CD4-positive, alpha-beta memory T cell (primary cell): ENCODE data around the gene DNAJC5. TPM values are rescaled to one million over a fixed set of nuclear protein-coding genes. Genes with fewer than 3 reads are reported as not detected.

Source experiments
- CTCF ChIA-PET: fragments of 350-600 bp; sonication (Branson Sonifier 250); formaldehyde crosslinking; loops from one replicate; lab custom pipeline; 2021; ENCODE audit warnings: inconsistent platforms; ENCODE audit not compliant: partially characterized antibody; lab: Charles Lee
- POLR2A ChIA-PET: fragments of 350-600 bp; sonication (Branson Sonifier 250); formaldehyde crosslinking; loops from one replicate; lab custom pipeline; 2021; ENCODE audit not compliant: partially characterized antibody; lab: Charles Lee
- DNase-seq, 5 donors: peaks; one replicate each; pipeline versions ENCODE4 v3.0.0 to v3.0.0-alpha.2; 2020 to 2022; ENCODE audit warnings: mixed read lengths in 1 of 5
- H3K27ac ChIP-seq: one replicate; pipeline ENCODE4 v1.7.0; 2013; ENCODE audit warnings: low read depth, low read length
- H3K27me3 ChIP-seq: 2 replicates; pipeline ENCODE4 v1.7.0; 2013; ENCODE audit warnings: mild to moderate bottlenecking, low read length, moderate library complexity; ENCODE audit not compliant: insufficient read depth
- H3K36me3 ChIP-seq: 2 replicates; pipeline ENCODE4 v1.7.0; 2013; ENCODE audit warnings: mild to moderate bottlenecking, low read length, moderate library complexity; ENCODE audit not compliant: insufficient read depth
- H3K4me1 ChIP-seq: 2 replicates; pipeline ENCODE4 v1.7.0; 2013; ENCODE audit warnings: mild to moderate bottlenecking, low read length, moderate library complexity; ENCODE audit not compliant: insufficient read depth
- H3K4me3 ChIP-seq, 2 donors: one replicate each; pipeline ENCODE4 v1.7.0; 2013; ENCODE audit warnings: low read length in 2 of 2, mild to moderate bottlenecking in 1 of 2
- H3K9me3 ChIP-seq, 2 donors: one replicate each; pipeline ENCODE4 v1.7.0; 2013; ENCODE audit warnings: low read length in 2 of 2, control low read depth in 1 of 2; ENCODE audit not compliant: control insufficient read depth in 1 of 2
- H3K27ac Mint-ChIP-seq, 7 donors: one replicate each; pipeline ENCODE4 v1.8.0; 2020 to 2021; ENCODE audit warnings: mixed read lengths in 7 of 7, mild to moderate bottlenecking in 6 of 7, inconsistent platforms in 3 of 7, moderate library complexity in 3 of 7
- H3K27me3 Mint-ChIP-seq, 2 donors: one replicate each; pipeline ENCODE4 v1.8.0; 2020 to 2021; ENCODE audit warnings: mixed read lengths in 2 of 2
- H3K36me3 Mint-ChIP-seq, 2 donors: one replicate each; pipeline ENCODE4 v1.8.0; 2020 to 2021; ENCODE audit warnings: mixed read lengths in 2 of 2, inconsistent platforms in 1 of 2, mild to moderate bottlenecking in 1 of 2
- H3K4me1 Mint-ChIP-seq, 4 donors: one replicate each; pipeline ENCODE4 v1.8.0; 2020 to 2021; ENCODE audit warnings: mixed read lengths in 4 of 4, mild to moderate bottlenecking in 1 of 4
- H3K4me3 Mint-ChIP-seq, 8 donors: one replicate each; pipeline ENCODE4 v1.8.0; 2020 to 2021; ENCODE audit warnings: mixed read lengths in 8 of 8, mild to moderate bottlenecking in 7 of 8, moderate library complexity in 6 of 8, inconsistent platforms in 3 of 8
- H3K9me3 Mint-ChIP-seq, 8 donors: one replicate each; pipeline ENCODE4 v1.8.0; 2020 to 2021; ENCODE audit warnings: mixed read lengths in 8 of 8, mild to moderate bottlenecking in 5 of 8, inconsistent platforms in 3 of 8, moderate library complexity in 1 of 8
- intact Hi-C: fragments of 100-400 bp; cut with micrococcal nuclease; formaldehyde crosslinking; loops from one replicate; pipeline ENCODE4 v1.15.1; 2023
- microRNA-seq: library from miRNA; unstranded; fragments of <30 nt; microRNA quantifications from one replicate; pipeline ENCODE4 v1.2.0, GENCODE V29; 2021; ENCODE audit warnings: borderline replicate concordance, borderline number of aligned reads, borderline microRNAs expressed, mixed read lengths
- polyA plus RNA-seq, 2 donors: library from polyadenylated mRNA; unstranded; fragments of 300-500 nt; fragmentation: Illumina TruSeq; gene quantifications; one replicate each; pipeline ENCODE4 v1.2.3, GENCODE V29; 2021
- total RNA-seq, 2 experiments: library from RNA; stranded (reverse); gene quantifications; one replicate each; pipeline ENCODE4 v1.2.3, GENCODE V29; 2021

Gene DNAJC5
- total and polyA plus RNA-seq, 4 experiments from 2014 or later: 4.9 to 54.4 (median 31.3) TPM

DNA sequence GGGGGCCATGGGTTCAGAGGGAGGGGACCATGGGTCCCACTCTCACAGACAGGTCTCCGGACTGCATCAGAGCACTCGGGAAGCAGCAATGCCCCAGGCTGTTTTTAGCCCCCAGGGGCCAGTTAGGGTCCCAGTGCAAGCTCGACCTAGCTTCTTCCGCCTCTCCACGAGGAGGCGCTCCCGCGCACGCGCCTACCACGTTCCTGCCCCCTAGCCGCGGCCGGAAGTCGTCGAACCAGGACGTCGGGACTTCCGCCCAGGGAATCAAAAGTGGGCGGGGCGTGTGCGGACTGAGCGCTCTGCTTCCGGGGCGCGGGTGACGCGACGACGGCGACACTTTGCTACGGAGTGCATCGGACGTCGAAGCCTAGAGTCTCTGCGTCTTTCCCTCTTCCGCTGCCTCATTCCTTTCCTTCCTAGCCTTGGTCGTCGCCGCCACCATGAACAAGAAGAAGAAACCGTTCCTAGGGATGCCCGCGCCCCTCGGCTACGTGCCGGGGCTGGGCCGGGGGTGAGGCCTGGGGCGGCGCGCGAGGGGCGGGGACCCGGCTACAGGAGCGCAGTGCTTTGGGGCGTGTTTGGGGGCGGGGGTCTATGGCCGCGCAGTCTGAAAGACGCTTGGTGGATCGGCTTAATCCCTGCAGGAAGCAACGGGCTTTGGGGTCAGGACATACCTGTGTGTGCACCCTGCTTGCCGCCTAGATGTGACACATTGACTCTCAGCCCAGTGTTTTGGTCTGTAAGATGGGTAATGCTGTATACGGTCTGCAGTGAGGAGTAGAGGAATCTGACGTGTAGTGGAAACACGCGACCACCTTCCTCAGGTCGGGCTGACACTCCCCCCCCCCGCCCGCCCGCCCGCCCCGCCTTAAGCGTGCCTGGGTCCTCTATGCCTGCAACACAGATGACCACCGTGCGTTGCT lies 86.1 kb downstream of the DNAJC5 start, which contains the start of gene PRPF6:
Gene PRPF6, plus strand, starts transcription at position 327 of the 923 bp plus-strand sequence. Its CDS starts 114 bp downstream, at position 441.
- H3K36me3 ChIP-seq: peaks cover 32% of the 10 kb centered on the region
- Mint-ChIP-seq H3K27ac (peak within 1 kb of the TSS; percentile 95 to 99 (median 98)), H3K4me1 (peaks cover 48 to 72% (median 60%) of the 10 kb centered on the region in 4 donors), H3K27me3 (no peaks in the 10 kb centered on the region), H3K4me3 (peak within 1 kb of the TSS; percentile 90 to 99 (median 93)), H3K9me3 (no peaks in the 10 kb centered on the region), H3K36me3 (peaks cover 30 to 46% of the 10 kb centered on the region in 2 donors)
- peaks cover 54% of the 10 kb centered on the region for H3K4me1 ChIP-seq
- peak within 1 kb of the TSS; percentile 69 for H3K27ac ChIP-seq
- no peaks in the 10 kb centered on the region for H3K9me3 ChIP-seq
- no peaks in the 10 kb centered on the region for H3K27me3 ChIP-seq
- peak; percentile 91 to 94 (median 94) for DNase-seq
- ChIA-PET POLR2A (interaction anchor here (0.8 to 2.5 kb wide), 35 partner anchors 11 to 460 kb away, joined by 3 to 71 read pairs (median 5); partner anchors contain the start of genes ARFRP1, C20orf204, GMEB2 and LIME1), CTCF (interaction anchor here (0.6 to 4.2 kb wide), 24 partner anchors 9 to 273 kb away, joined by 3 to 84 read pairs (median 4); partner anchors contain the start of genes ARFRP1, C20orf204, LIME1 and LKAAEAR1)
- peak within 1 kb of the TSS; percentile 42 to 67 for H3K4me3 ChIP-seq
- intact Hi-C loops: loop anchor here (1.0 to 5.0 kb wide), 4 partner anchors 25 to 274 kb away; partner anchors contain the start of genes ARFRP1, TCEA2, UCKL1 and ZGPAT

DNA sequence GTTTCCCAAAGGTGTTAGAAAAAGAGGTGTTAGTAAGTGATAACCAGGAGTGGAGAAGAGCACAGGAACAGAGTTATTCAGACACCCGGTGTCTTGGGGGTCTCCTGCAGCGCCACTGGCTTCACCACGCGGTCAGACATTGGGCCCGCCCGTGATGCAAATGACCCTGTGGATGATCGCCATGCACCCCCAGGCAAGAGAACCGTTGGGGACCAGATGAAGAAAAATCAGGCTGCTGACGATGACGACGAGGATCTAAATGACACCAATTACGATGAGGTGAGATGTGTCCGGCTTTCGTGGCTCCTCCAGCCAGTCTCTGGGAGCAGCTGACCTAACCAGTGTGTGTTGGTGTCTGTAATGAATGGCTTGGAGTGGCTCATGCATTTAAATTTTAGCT lies 88.0 kb downstream of the DNAJC5 start:
- CTCF ChIA-PET: interaction anchor here (1.3 to 4.2 kb wide), 5 partner anchors 9 to 137 kb away, joined by 4 to 84 read pairs (median 21); partner anchors contain the start of genes C20orf204 and TCEA2
- POLR2A ChIA-PET: interaction anchor here (0.9 to 1.4 kb wide), 3 partner anchors 12 to 28 kb away, joined by 3 to 5 read pairs (median 3); no protein-coding TSS in a partner anchor
- Histone ChIP-seq H3K9me3 (no peaks in the 10 kb centered on the region), H3K27me3 (no peaks in the 10 kb centered on the region), H3K4me3 (no peak overlapping the region), H3K4me1 (peaks cover 42% of the 10 kb centered on the region), H3K27ac (no peak overlapping the region), H3K36me3 (peaks cover 44% of the 10 kb centered on the region)
- Mint-ChIP-seq H3K9me3 (no peaks in the 10 kb centered on the region), H3K4me1 (peaks cover 39 to 54% (median 47%) of the 10 kb centered on the region in 4 donors), H3K4me3 (peak overlapping the region; percentile 17 to 77 (median 62)), H3K36me3 (peaks cover 33 to 52% of the 10 kb centered on the region in 2 donors), H3K27ac (peak overlapping the region in 5 of 7 donors; percentile 24 to 98 (median 71)), H3K27me3 (no peaks in the 10 kb centered on the region)
- intact Hi-C loops: loop anchor here (5.0 kb wide), 1 partner anchor 276 kb away; the partner anchor contains the start of genes ARFRP1 and ZGPAT
- DNase-seq: no peak

Small RNA genes lying within 50 kb of the gene (microRNA-seq; reads per million reads assigned to microRNA genes)
- gene MIR1914 (not detected), gene MIR647 (not detected), gene MIR941-1 (not detected), gene MIR941-2 (not detected), gene MIR941-3 (not detected), gene MIR941-4 (not detected), gene MIR941-5 (not detected)

Other genes with a start within 250 kb of the DNAJC5 start
- 100 to 1,000 TPM; 110 to 120 TPM for gene STMN3, start 241.7 kb upstream of the DNAJC5 start, total RNA-seq
- 10 to 100 TPM; 18.9 to 30.5 TPM for gene STMN3, start 241.7 kb upstream of the DNAJC5 start, polyA plus RNA-seq
- 10 to 100 TPM; 30.9 to 36.0 TPM for gene RTEL1, start 236.8 kb upstream of the DNAJC5 start, total RNA-seq
- gene RTEL1, start 236.8 kb upstream of the DNAJC5 start, polyA plus RNA-seq: 1 to 10 TPM; 1.3 to 5.4 TPM
- gene TNFRSF6B, start 198.5 kb upstream of the DNAJC5 start, total RNA-seq: not detected
- not detected for gene TNFRSF6B, start 198.5 kb upstream of the DNAJC5 start, polyA plus RNA-seq
- 10 to 100 TPM; 85.6 to 92.0 TPM for gene ARFRP1, start 187.2 kb upstream of the DNAJC5 start, total RNA-seq
- 10 to 100 TPM; 65.5 to 66.3 TPM for gene ARFRP1, start 187.2 kb upstream of the DNAJC5 start, polyA plus RNA-seq
- 10 to 100 TPM; 51.8 to 55.3 TPM for gene ZGPAT, start 187.1 kb upstream of the DNAJC5 start, total RNA-seq
- gene ZGPAT, start 187.1 kb upstream of the DNAJC5 start, polyA plus RNA-seq: 10 to 100 TPM; 34.6 to 69.5 TPM
- 100 to 1,000 TPM; 162 to 169 TPM for gene LIME1, start 158.5 kb upstream of the DNAJC5 start, total RNA-seq
- gene LIME1, start 158.5 kb upstream of the DNAJC5 start, polyA plus RNA-seq: 100 to 1,000 TPM; 297 to 324 TPM
- 100 to 1,000 TPM; 121 to 124 TPM for gene SLC2A4RG, start 155.3 kb upstream of the DNAJC5 start, total RNA-seq
- 1 to 10 TPM; 2.2 to 7.6 TPM for gene SLC2A4RG, start 155.3 kb upstream of the DNAJC5 start, polyA plus RNA-seq
- gene ZBTB46, start 63.9 kb upstream of the DNAJC5 start, total RNA-seq: under 1 TPM; 0.28 to 0.87 TPM
- under 1 TPM in 1 of 2 donors, not detected in 1; 0.09 TPM for gene ZBTB46, start 63.9 kb upstream of the DNAJC5 start, polyA plus RNA-seq
- not detected for gene ABHD16B, start 33.6 kb upstream of the DNAJC5 start, total RNA-seq
- not detected for gene ABHD16B, start 33.6 kb upstream of the DNAJC5 start, polyA plus RNA-seq
- gene TPD52L2, start 29.9 kb upstream of the DNAJC5 start, total RNA-seq: 10 to 100 TPM; 44.4 to 44.9 TPM
- 10 to 100 TPM; 66.4 to 76.1 TPM for gene TPD52L2, start 29.9 kb upstream of the DNAJC5 start, polyA plus RNA-seq
- gene UCKL1, start 61.3 kb downstream of the DNAJC5 start, total RNA-seq: 10 to 100 TPM; 53.7 to 55.1 TPM
- gene UCKL1, start 61.3 kb downstream of the DNAJC5 start, polyA plus RNA-seq: 10 to 100 TPM; 26.2 to 31.8 TPM
- gene ZNF512B, start 74.8 kb downstream of the DNAJC5 start, total RNA-seq: 10 to 100 TPM; 20.7 to 22.0 TPM
- gene ZNF512B, start 74.8 kb downstream of the DNAJC5 start, polyA plus RNA-seq: 1 to 10 TPM in 1 of 2 donors, under 1 TPM in 1; 0.20 to 1.7 TPM
- gene SAMD10, start 84.5 kb downstream of the DNAJC5 start, total RNA-seq: 1 to 10 TPM; 7.4 to 7.5 TPM
- gene SAMD10, start 84.5 kb downstream of the DNAJC5 start, polyA plus RNA-seq: 10 to 100 TPM in 1 of 2 donors, 1 to 10 TPM in 1; 9.7 to 13.0 TPM
- gene PRPF6, start 86.0 kb downstream of the DNAJC5 start, total RNA-seq: 10 to 100 TPM; 86.4 to 88.7 TPM
- gene PRPF6, start 86.0 kb downstream of the DNAJC5 start, polyA plus RNA-seq: 100 to 1,000 TPM in 1 of 2 donors, 10 to 100 TPM in 1; 63.8 to 101 TPM
- gene C20orf204, start 141.1 kb downstream of the DNAJC5 start, total RNA-seq: 1 to 10 TPM; 3.7 to 4.1 TPM
- under 1 TPM in 1 of 2 donors, not detected in 1; 0.22 TPM for gene C20orf204, start 141.1 kb downstream of the DNAJC5 start, polyA plus RNA-seq
- not detected for gene SOX18, start 154.5 kb downstream of the DNAJC5 start, total RNA-seq
- gene SOX18, start 154.5 kb downstream of the DNAJC5 start, polyA plus RNA-seq: not detected
- 10 to 100 TPM; 43.3 to 45.9 TPM for gene TCEA2, start 168.1 kb downstream of the DNAJC5 start, total RNA-seq
- gene TCEA2, start 168.1 kb downstream of the DNAJC5 start, polyA plus RNA-seq: 10 to 100 TPM; 24.6 to 27.9 TPM
- 10 to 100 TPM; 35.0 to 35.6 TPM for gene RGS19, start 184.4 kb downstream of the DNAJC5 start, total RNA-seq
- 100 to 1,000 TPM; 112 to 116 TPM for gene RGS19, start 184.4 kb downstream of the DNAJC5 start, polyA plus RNA-seq
- 1 to 10 TPM in 1 of 2 experiments, under 1 TPM in 1; 0.87 to 1.1 TPM for gene OPRL1, start 185.0 kb downstream of the DNAJC5 start, total RNA-seq
- gene OPRL1, start 185.0 kb downstream of the DNAJC5 start, polyA plus RNA-seq: 1 to 10 TPM in 1 of 2 donors, under 1 TPM in 1; 0.68 to 1.1 TPM
- under 1 TPM in 1 of 2 experiments, not detected in 1; 0.39 TPM for gene LKAAEAR1, start 189.3 kb downstream of the DNAJC5 start, total RNA-seq
- gene LKAAEAR1, start 189.3 kb downstream of the DNAJC5 start, polyA plus RNA-seq: under 1 TPM; 0.30 to 0.63 TPM
- gene NPBWR2, start 212.4 kb downstream of the DNAJC5 start, total RNA-seq: not detected
- not detected for gene NPBWR2, start 212.4 kb downstream of the DNAJC5 start, polyA plus RNA-seq